Measurements from ENCODE around the gene FAM156A.
A peak's percentile ranks its signal among the peaks of the same experiment; 100 is the strongest.
"Not testable (repeated sequence)": the region's sequence is repeated elsewhere in the genome, so short reads cannot be mapped to it uniquely, and the experiment has no call there.

Gene FAM156A

GRCh38 chrX:52966993-52967738 lies 8.8 kb upstream of the FAM156A start:
- DNase-seq, result not testable (repeated sequence)

DNA sequence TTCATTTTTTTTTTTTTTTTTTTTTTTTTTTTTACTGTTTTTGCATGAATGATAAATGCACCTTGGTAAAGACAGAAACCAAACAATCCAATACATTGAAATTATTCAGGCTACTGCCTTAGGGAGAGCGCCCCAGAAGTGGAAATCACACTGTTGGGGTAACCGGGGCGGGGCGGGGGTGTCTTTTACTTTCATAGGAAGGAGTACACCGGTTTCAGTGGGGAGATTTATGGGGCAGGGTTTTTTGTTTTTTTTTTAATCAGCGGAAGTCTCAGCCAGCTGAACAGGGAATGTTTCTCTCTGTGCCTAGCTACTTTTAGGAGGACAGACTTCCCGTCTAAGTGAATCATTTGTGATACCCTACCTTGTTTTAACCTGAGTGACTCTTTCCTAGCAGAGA lies 643 bp upstream of the FAM156A start:
- not testable (repeated sequence) for DNase-seq

DNA sequence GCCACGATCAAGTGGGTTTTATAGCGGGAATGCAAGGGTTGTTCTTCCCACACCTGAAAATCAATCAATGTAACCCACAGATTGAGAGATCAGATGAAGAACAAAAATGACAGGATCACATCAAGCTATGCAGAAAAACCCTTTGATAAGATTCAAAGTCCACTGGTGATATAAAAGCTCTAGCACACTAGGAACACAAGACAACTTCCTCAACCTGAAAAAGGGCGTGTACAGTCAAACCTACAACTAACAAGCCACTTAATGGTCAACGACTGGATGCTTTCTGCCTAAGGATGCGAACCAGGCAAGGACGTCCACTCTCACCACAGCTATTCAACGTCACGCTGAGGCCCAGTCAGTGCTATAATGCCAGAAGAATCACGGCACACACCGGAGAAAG lies 8.4 kb downstream of the FAM156A start:
- not testable (repeated sequence) for DNase-seq

DNA sequence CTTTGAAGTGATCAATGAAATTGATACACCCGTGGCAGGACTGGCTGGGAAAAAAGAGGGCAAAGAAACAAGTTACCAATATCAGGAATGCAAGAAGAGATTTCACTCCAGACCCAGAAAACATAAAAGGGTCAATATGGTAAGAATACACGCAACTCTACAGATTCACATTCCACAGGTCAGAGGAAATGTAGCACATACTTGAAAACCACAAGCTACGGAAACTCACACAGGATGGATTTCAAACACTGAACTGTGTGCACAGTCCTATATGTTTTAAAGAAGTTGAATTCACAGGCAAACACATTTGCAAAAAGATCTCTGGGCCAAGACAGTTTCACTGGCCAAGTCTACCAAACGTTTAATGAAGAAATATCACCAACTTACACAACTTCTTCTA lies 9.0 kb downstream of the FAM156A start:
- not testable (repeated sequence) for DNase-seq

DNA sequence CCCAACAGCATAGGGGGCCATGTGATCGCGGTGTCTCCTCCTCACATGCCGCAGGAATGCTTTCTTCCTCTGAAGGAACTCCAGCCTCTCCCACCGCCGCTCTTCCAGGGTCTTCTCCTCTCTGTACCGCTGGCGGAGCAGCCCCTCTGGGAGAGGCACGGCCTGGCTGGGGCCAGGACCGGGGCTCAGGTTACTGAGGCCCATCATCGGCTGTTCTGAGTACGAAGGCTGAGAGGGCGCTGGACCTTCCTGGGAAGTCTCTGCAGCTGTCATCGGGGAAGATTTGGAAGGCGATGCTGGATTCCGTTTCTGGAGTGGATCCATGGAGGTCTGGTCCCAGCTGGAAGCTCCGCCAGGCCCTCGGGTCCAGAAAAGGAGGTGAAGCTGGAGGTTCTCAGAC lies 10.1 kb downstream of the FAM156A start:
- DNase-seq, result not testable (repeated sequence)

- not testable (repeated sequence) for DNase-seq
Measured at GRCh38 chrX:52947501-52947900, 10.8 kb downstream of the FAM156A start.

DNA sequence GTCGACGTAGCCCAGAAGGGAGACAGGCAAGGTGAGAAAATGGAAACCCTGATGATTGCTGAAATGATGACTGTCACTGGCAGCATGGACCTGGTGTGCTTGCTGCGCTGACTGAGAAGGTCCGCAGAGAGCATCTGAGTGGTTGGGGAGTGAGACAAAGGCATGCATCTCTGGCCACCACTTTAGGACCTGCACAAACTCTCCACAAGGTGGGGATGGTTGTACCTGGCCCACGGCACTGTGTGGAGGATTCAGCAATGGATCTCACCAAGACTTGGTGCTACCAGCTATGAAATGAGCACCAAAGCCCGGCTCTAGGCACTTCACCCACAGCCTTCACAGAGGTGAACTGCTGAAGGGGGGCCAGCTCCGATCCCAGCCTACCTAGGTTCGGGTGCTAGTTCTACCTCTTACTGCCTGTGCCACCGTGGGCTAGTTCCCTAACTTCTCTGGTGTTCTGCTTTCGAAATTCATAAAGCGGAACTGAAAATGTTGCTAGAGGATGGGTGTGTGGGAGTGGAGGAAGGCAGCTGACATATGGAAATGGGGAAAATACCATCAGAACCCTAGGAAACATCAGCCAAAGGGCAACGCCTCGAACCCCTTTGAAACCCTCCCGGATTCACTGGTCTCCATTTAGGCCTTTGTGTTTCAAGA lies 12.4 kb downstream of the FAM156A start:
- DNase-seq, result not testable (repeated sequence)

DNA sequence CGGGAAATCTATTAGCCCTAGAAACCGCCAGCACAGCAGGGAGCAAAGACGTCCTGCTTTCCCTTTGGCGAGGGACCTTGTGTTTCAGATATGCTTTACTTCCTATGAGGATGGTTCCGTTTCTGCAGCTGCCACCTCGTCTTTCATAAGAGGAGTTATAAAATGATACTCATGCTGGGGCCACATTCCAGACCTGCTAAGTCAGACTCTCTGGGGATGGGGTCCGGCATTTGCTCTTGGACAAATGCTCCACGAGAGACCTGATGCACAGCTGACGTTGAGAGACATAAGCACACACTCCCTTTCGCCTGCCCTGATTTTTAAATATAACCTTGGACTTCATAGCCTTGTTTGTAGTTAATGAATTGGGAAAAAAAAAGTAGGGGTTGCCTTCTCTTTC lies 16.6 kb downstream of the FAM156A start:
- not testable (repeated sequence) for DNase-seq

DNA sequence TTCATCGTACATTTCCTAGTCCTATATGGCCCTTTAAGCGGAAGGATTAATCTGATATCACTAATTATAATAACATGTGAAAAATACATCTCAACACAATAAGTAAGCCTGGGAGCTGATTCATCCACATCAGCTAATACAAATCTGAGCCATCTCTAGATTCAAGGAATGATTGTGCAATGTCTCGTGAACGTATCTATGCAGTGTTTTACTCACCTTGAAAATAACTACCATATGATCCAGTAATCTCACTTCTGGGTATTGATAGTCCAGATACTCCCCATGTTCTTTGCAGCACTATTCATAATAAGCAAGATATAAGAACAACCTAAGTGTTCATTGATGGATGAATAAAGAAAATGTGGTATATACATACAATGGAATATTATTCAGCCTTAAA lies 17.6 kb downstream of the FAM156A start:
- not testable (repeated sequence) for DNase-seq

DNA sequence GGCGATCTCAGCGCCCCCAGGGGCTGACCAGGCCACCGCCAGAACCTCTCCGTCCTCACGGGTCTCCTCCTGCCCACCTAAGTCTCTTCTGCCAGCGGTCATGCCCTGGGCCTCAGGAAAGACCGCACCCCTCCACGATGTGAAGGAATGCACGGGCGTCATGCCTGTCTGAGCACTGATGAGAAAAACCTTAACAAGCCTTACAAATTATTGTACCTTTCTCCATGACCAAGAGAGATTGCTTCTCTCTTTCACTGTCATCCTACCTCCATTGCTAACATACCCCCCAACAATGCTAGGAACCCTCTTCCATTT lies 22.9 kb downstream of the FAM156A start:
- not testable (repeated sequence) for DNase-seq

GRCh38 chrX:52934704-52935469 lies 23.4 kb downstream of the FAM156A start:
- peak; percentile 54 to 100 (median 86) for DNase-seq

- no peak for DNase-seq
Measured at GRCh38 chrX:52933976-52934703, 24.2 kb downstream of the FAM156A start.

- DNase-seq, result no peak
Measured at GRCh38 chrX:52933213-52933612, 25.1 kb downstream of the FAM156A start.

GRCh38 chrX:52930214-52930613 lies 28.1 kb downstream of the FAM156A start:
- DNase-seq, result not testable (repeated sequence)

DNA sequence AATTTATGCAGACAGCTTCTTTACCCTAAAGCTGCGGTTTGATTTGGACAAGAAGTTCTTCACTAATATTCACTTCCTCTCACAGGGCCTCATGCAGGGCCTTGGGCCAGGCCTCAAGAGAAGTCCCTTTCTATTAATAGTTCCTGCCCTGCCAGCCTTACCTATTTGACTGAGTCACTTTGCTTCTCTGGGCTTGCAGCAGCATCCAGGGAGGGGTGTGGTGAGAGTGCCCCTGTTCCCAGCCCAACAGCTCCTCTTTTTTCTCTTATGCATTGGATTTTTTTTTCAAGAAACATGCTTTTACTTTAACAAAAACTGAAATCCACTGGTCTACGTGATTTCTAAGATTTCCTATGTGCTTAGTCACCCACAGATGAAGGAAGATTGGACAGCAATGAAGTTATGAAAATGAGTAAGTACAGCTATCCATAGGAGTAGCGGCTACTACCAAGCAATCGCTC lies 34.5 kb downstream of the FAM156A start:
- DNase-seq, result peak in 3 of 51 donors; percentile 1 to 3 (median 2)

DNA sequence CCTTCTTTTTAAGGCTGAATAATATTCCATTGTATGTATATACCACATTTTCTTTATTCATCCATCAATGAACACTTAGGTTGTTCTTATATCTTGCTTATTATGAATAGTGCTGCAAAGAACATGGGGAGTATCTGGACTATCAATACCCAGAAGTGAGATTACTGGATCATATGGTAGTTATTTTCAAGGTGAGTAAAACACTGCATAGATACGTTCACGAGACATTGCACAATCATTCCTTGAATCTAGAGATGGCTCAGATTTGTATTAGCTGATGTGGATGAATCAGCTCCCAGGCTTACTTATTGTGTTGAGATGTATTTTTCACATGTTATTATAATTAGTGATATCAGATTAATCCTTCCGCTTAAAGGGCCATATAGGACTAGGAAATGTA lies 43.6 kb downstream of the FAM156A start:
- not testable (repeated sequence) for DNase-seq

DNA sequence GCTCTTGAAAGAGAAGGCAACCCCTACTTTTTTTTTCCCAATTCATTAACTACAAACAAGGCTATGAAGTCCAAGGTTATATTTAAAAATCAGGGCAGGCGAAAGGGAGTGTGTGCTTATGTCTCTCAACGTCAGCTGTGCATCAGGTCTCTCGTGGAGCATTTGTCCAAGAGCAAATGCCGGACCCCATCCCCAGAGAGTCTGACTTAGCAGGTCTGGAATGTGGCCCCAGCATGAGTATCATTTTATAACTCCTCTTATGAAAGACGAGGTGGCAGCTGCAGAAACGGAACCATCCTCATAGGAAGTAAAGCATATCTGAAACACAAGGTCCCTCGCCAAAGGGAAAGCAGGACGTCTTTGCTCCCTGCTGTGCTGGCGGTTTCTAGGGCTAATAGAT lies 44.6 kb downstream of the FAM156A start:
- not testable (repeated sequence) for DNase-seq

GRCh38 chrX:52909313-52909969 lies 48.9 kb downstream of the FAM156A start:
- not testable (repeated sequence) for DNase-seq

DNA sequence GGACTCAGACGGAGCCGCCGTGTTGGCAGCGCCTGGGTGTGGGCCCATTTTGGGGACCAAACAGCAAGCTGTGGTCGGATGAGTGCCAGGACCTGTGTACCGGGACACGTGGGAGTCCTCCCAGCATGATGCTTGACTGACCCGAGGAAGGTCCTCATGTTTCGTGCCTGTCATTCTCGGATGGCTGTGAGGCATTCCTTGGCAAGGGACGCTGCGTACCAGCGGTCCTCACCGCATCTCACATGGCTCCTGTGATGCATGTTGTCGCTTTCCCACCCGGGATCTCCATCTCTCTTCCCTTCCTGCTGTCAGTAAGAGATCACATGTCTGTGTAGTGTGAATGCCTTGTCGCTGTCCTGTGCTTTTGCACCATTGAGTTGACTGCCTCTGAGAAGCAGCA lies 50.4 kb downstream of the FAM156A start:
- not testable (repeated sequence) for DNase-seq

DNA sequence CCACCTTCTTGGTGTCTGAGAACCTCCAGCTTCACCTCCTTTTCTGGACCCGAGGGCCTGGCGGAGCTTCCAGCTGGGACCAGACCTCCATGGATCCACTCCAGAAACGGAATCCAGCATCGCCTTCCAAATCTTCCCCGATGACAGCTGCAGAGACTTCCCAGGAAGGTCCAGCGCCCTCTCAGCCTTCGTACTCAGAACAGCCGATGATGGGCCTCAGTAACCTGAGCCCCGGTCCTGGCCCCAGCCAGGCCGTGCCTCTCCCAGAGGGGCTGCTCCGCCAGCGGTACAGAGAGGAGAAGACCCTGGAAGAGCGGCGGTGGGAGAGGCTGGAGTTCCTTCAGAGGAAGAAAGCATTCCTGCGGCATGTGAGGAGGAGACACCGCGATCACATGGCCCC lies 51.2 kb downstream of the FAM156A start:
- not testable (repeated sequence) for DNase-seq

- not testable (repeated sequence) for DNase-seq
Measured at GRCh38 chrX:52906072-52906471, 52.2 kb downstream of the FAM156A start.

Data from hypothalamus (tissue), 51 donors.